MCF 10A (cell line): ENCODE measurements around the gene HCN4. TPM values are rescaled to one million over a fixed set of nuclear protein-coding genes. Genes with fewer than 3 reads are reported as not detected.

Source experiments
- BruUV-seq: library from RNA; stranded (reverse); fragments of 400-500 nt; replicated peaks from 2 replicates; lab custom pipeline; 2021; lab: Mats Ljungman, UMichigan
- CTCF ChIA-PET: fragments of 300-600 bp; sonication (Branson Sonifier 250); formaldehyde crosslinking; extraction: SDS; loops from one replicate; lab custom pipeline; 2021; ENCODE audit warnings: antibody characterized with exemption, inconsistent platforms; lab: Yijun Ruan, JAX
- POLR2A ChIA-PET: fragments of 300-600, 350-650 bp; sonication (Branson Sonifier 250); formaldehyde crosslinking; extraction: SDS; loops from one replicate; lab custom pipeline; 2020; ENCODE audit warnings: antibody characterized with exemption, inconsistent platforms; lab: Yijun Ruan, JAX
- DNase-seq: peaks from one replicate; pipeline ENCODE4 v3.0.0-alpha.2; 2018; ENCODE audit not compliant: unreplicated experiment
- H3K27ac Mint-ChIP-seq: one replicate; pipeline ENCODE4 v1.8.0; 2022; ENCODE audit warnings: mild to moderate bottlenecking, low read depth, mixed read lengths; ENCODE audit not compliant: unreplicated experiment
- H3K27me3 Mint-ChIP-seq: one replicate; pipeline ENCODE4 v1.8.0; 2022; ENCODE audit warnings: mixed read lengths; ENCODE audit not compliant: insufficient read depth, unreplicated experiment
- H3K36me3 Mint-ChIP-seq: one replicate; pipeline ENCODE4 v1.8.0; 2022; ENCODE audit warnings: mild to moderate bottlenecking, moderate library complexity, mixed read lengths; ENCODE audit not compliant: insufficient read depth, unreplicated experiment
- H3K4me1 Mint-ChIP-seq: one replicate; pipeline ENCODE4 v1.8.0; 2022; ENCODE audit warnings: mixed read lengths; ENCODE audit not compliant: insufficient read depth, unreplicated experiment
- H3K4me3 Mint-ChIP-seq: one replicate; pipeline ENCODE4 v1.8.0; 2022; ENCODE audit warnings: mild to moderate bottlenecking, moderate library complexity, mixed read lengths; ENCODE audit not compliant: unreplicated experiment
- H3K9me3 Mint-ChIP-seq: one replicate; pipeline ENCODE4 v1.8.0; 2022; ENCODE audit warnings: mixed read lengths; ENCODE audit not compliant: unreplicated experiment
- intact Hi-C: fragments of 100-400 bp; cut with micrococcal nuclease; formaldehyde crosslinking; loops from 2 replicates; pipeline ENCODE4 v1.14.1; 2022
- total RNA-seq: library from RNA; stranded (reverse); gene quantifications from 2 replicates; pipeline ENCODE4 v1.2.3, GENCODE V29; 2022
- TF ChIP-seq, protein P1 (sequence below): fragments of 200-600 bp; IDR thresholded peaks from one replicate; pipeline ENCODE4 v1.8.0; 2022; ENCODE audit warnings: antibody characterized with exemption, mild to moderate bottlenecking; ENCODE audit not compliant: unreplicated experiment

HCN4 gene
- total RNA-seq, 1 experiment from 2014 or later = not detected

- no peaks in the 10 kb centered on the region for H3K9me3 Mint-ChIP-seq
- H3K27ac Mint-ChIP-seq = no peak overlapping the region
- peaks cover 28% of the 10 kb centered on the region for H3K27me3 Mint-ChIP-seq
- TF ChIP-seq, protein P1, sequence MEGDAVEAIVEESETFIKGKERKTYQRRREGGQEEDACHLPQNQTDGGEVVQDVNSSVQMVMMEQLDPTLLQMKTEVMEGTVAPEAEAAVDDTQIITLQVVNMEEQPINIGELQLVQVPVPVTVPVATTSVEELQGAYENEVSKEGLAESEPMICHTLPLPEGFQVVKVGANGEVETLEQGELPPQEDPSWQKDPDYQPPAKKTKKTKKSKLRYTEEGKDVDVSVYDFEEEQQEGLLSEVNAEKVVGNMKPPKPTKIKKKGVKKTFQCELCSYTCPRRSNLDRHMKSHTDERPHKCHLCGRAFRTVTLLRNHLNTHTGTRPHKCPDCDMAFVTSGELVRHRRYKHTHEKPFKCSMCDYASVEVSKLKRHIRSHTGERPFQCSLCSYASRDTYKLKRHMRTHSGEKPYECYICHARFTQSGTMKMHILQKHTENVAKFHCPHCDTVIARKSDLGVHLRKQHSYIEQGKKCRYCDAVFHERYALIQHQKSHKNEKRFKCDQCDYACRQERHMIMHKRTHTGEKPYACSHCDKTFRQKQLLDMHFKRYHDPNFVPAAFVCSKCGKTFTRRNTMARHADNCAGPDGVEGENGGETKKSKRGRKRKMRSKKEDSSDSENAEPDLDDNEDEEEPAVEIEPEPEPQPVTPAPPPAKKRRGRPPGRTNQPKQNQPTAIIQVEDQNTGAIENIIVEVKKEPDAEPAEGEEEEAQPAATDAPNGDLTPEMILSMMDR = no peak
- no peak for DNase-seq
- no peak overlapping the region for H3K4me3 Mint-ChIP-seq
- ChIA-PET CTCF (no interaction called here), POLR2A (no interaction called here)
- no peaks in the 10 kb centered on the region for H3K4me1 Mint-ChIP-seq
- H3K36me3 Mint-ChIP-seq = no peaks in the 10 kb centered on the region
- intact Hi-C loops = no loop called here
- BruUV-seq = no TSS peak
These were observed 44.8 kb downstream of the HCN4 start for GRCh38 chr15:73323956-73324355.

DNA sequence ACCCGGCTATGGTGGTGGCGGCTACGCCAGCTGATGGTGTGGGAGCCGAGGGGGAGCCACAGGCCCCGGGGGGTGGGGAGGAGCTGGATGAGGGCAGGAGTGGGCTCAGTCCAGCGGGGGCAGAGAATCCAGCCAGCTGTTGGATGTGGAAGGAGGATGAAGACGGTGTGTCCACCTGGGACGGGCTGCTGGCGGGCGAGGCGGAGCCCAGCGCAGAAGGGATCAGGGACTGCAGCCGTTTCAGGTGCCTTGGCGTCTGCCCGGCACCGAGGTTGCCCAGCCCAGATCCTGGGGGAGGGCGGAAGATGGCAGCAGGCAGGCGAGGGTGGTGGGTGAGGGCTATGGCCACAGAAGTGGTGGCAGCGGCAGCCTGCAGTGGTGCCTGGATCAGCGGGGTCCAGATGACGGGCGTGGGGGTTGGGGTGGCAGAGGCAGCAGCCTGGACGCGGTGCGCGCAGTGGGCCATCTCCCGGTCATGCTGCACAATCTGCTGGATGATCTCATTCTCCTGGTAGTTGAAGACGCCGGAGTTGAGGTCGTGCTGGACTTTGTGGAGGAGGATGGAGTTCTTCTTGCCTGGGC, 45.3 kb downstream of the HCN4 start:
- peaks cover 29% of the 10 kb centered on the region for H3K27me3 Mint-ChIP-seq
- H3K4me3 Mint-ChIP-seq = no peak overlapping the region
- no peak for DNase-seq
- no peaks in the 10 kb centered on the region for H3K4me1 Mint-ChIP-seq
- TF ChIP-seq, protein P1 = no peak
- intact Hi-C loops = no loop called here
- BruUV-seq = no TSS peak
- H3K9me3 Mint-ChIP-seq = no peaks in the 10 kb centered on the region
- ChIA-PET POLR2A (no interaction called here), CTCF (no interaction called here)
- H3K36me3 Mint-ChIP-seq = no peaks in the 10 kb centered on the region
- H3K27ac Mint-ChIP-seq = no peak overlapping the region

DNA sequence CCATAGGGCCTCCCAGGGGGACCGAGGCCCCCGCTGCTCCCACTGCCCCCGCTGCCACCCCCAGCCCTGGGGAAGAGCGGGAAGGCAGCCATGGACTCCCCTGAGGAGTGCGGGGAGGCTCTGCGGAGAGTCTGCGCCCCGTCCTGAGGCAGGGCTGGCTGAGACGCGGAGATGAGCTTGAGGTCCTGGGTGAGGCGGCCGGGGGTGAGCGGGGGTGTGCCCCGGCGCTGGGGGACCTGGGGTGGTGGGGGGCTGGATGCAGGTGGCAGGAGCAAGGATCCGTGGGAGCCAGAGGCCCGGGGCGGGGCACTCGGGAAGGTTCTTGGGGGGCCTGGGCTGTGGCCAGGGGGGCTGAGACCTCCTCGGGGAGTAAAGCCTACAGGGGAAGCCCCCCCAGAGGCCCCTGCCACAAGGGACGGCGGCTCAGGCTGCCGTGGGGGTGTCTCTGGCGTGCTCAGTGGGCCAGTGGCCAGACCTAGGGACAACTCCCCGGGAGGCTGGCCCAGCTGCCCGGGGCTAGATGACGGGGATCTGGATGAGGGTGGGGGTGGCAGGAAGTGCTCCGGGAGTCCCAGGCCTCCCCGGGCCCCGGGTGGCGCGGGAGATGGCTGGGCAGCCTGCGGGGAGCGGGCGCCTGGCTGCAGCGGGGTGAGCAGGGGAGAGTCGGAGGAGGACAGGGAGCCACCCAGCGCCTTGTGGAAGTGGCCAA, 45.9 kb downstream of the HCN4 start:
- intact Hi-C loops = no loop called here
- no TSS peak for BruUV-seq
- H3K27me3 Mint-ChIP-seq = peaks cover 29% of the 10 kb centered on the region

More for the DNA sequence above, 45.9 kb downstream of the HCN4 start:
- no peaks in the 10 kb centered on the region for H3K4me1 Mint-ChIP-seq
- H3K9me3 Mint-ChIP-seq = no peaks in the 10 kb centered on the region
- CTCF ChIA-PET = no interaction called here
- POLR2A ChIA-PET = no interaction called here
- DNase-seq = no peak
- H3K27ac Mint-ChIP-seq = no peak overlapping the region
- no peaks in the 10 kb centered on the region for H3K36me3 Mint-ChIP-seq
- TF ChIP-seq, protein P1 = no peak
- no peak overlapping the region for H3K4me3 Mint-ChIP-seq
